HEK293 (cell line): ENCODE results near the gene NPDC1.

ENCODE experiments used
- CTCF ChIA-PET: fragments of 350-600 bp; formaldehyde crosslinking; extraction: SDS; loops from one replicate; lab custom pipeline; 2021; ENCODE audit warnings: antibody characterized with exemption; lab: Yijun Ruan, JAX
- POLR2A ChIA-PET: fragments of 300-600 bp; formaldehyde crosslinking; extraction: SDS; loops from one replicate; lab custom pipeline; 2020; ENCODE audit warnings: antibody characterized with exemption, inconsistent platforms; lab: Yijun Ruan, JAX
- H3K27ac ChIP-seq: fragments of 200-500 bp; sonication (Bioruptor generic); 2 replicates; pipeline ENCODE4 v1.5.1; 2014; ENCODE audit warnings: low read depth, low read length, control low read depth, inconsistent platforms; ENCODE audit errors: extremely low read depth
- H3K36me3 ChIP-seq, 2 experiments: fragments of 200-500 bp in 1 of 2; sonication (Bioruptor generic) in 1 of 2; 1 replicate in 1 of 2; 2 replicates in 1 of 2; pipeline ENCODE4 v1.5.1; 2014 to 2017; ENCODE audit warnings: inconsistent platforms in 2 of 2, low read length in 2 of 2; ENCODE audit not compliant: control insufficient read depth in 2 of 2, insufficient read depth in 1 of 2
- H3K4me1 ChIP-seq: fragments of 200-500 bp; sonication (Bioruptor generic); 2 replicates; pipeline ENCODE4 v1.5.1; 2014; ENCODE audit warnings: mild to moderate bottlenecking, low read length, inconsistent platforms; ENCODE audit not compliant: control insufficient read depth, insufficient read depth
- H3K4me3 ChIP-seq: 2 replicates; pipeline ENCODE4 v1.5.1; 2011; ENCODE audit warnings: low read depth, mild to moderate bottlenecking, control low read depth, low read length, moderate library complexity
- H3K9me3 ChIP-seq: fragments of 200-500 bp; sonication (Bioruptor generic); 2 replicates; pipeline ENCODE4 v1.5.1; 2014; ENCODE audit warnings: low read depth, low read length, inconsistent platforms; ENCODE audit not compliant: control insufficient read depth, insufficient read depth
- BCL11A ChIP-seq: fragments of 450-650 bp; formaldehyde crosslinking; IDR thresholded peaks from 2 replicates; pipeline ENCODE4 v1.5.1; 2016; ENCODE audit warnings: low read depth, missing biosample characterization, missing genetic modification characterization
- EGR2 ChIP-seq: fragments of 450-650 bp; formaldehyde crosslinking; IDR thresholded peaks from 2 replicates; pipeline ENCODE4 v1.5.1; 2016; ENCODE audit warnings: low read depth, missing biosample characterization, missing genetic modification characterization
- GLIS1 ChIP-seq: fragments of 450-650 bp; formaldehyde crosslinking; IDR thresholded peaks from 2 replicates; pipeline ENCODE4 v1.5.1; 2016; ENCODE audit warnings: missing biosample characterization, missing genetic modification characterization
- KLF1 ChIP-seq: fragments of 450-650 bp; formaldehyde crosslinking; IDR thresholded peaks from 2 replicates; pipeline ENCODE4 v1.5.1; 2016; ENCODE audit warnings: missing biosample characterization, missing genetic modification characterization
- KLF8 ChIP-seq: fragments of 450-650 bp; formaldehyde crosslinking; IDR thresholded peaks from 2 replicates; pipeline ENCODE4 v1.5.1; 2016; ENCODE audit warnings: missing biosample characterization, missing genetic modification characterization
- KLF9 ChIP-seq: fragments of 450-650 bp; formaldehyde crosslinking; IDR thresholded peaks from 2 replicates; pipeline ENCODE4 v1.5.1; 2016; ENCODE audit warnings: missing biosample characterization, missing genetic modification characterization, low read depth
- SCRT2 ChIP-seq: fragments of 450-650 bp; formaldehyde crosslinking; IDR thresholded peaks from 2 replicates; pipeline ENCODE4 v1.5.1; 2016; ENCODE audit warnings: missing biosample characterization, missing genetic modification characterization
- SP2 ChIP-seq: fragments of 450-650 bp; formaldehyde crosslinking; IDR thresholded peaks from 2 replicates; pipeline ENCODE4 v1.5.1; 2016; ENCODE audit warnings: missing biosample characterization, missing genetic modification characterization
- SP3 ChIP-seq: fragments of 450-650 bp; formaldehyde crosslinking; IDR thresholded peaks from 2 replicates; pipeline ENCODE4 v1.5.1; 2016; ENCODE audit warnings: missing biosample characterization, missing genetic modification characterization
- SP7 ChIP-seq: fragments of 450-650 bp; formaldehyde crosslinking; IDR thresholded peaks from 2 replicates; pipeline ENCODE4 v1.5.1; 2016; ENCODE audit warnings: missing biosample characterization, missing genetic modification characterization
- ZBTB20 ChIP-seq: fragments of 450-650 bp; formaldehyde crosslinking; IDR thresholded peaks from 2 replicates; pipeline ENCODE4 v1.5.1; 2016; ENCODE audit warnings: missing biosample characterization, missing genetic modification characterization
- ZFHX2 ChIP-seq: fragments of 450-650 bp; formaldehyde crosslinking; conservative IDR thresholded peaks from 2 replicates; pipeline ENCODE4 v1.5.1; 2016; ENCODE audit warnings: missing biosample characterization, missing genetic modification characterization
- ZNF121 ChIP-seq: fragments of 450-650 bp; formaldehyde crosslinking; IDR thresholded peaks from 2 replicates; pipeline ENCODE4 v1.5.1; 2016; ENCODE audit warnings: missing biosample characterization, missing genetic modification characterization
- ZNF133 ChIP-seq: fragments of 450-650 bp; formaldehyde crosslinking; IDR thresholded peaks from 2 replicates; pipeline ENCODE4 v1.5.1; 2016; ENCODE audit warnings: missing biosample characterization, missing genetic modification characterization
- ZNF266 ChIP-seq: fragments of 450-650 bp; formaldehyde crosslinking; IDR thresholded peaks from 2 replicates; pipeline ENCODE4 v1.5.1; 2016; ENCODE audit warnings: missing biosample characterization, missing genetic modification characterization, low read depth
- ZNF335 ChIP-seq: fragments of 450-650 bp; formaldehyde crosslinking; conservative IDR thresholded peaks from 2 replicates; pipeline ENCODE4 v1.5.1; 2016; ENCODE audit warnings: missing biosample characterization, missing genetic modification characterization
- ZNF366 ChIP-seq: fragments of 450-650 bp; formaldehyde crosslinking; conservative IDR thresholded peaks from 2 replicates; pipeline ENCODE4 v1.5.1; 2016; ENCODE audit warnings: missing biosample characterization, missing genetic modification characterization
- ZNF423 ChIP-seq: fragments of 450-650 bp; formaldehyde crosslinking; IDR thresholded peaks from 2 replicates; pipeline ENCODE4 v1.5.1; 2016; ENCODE audit warnings: missing biosample characterization, missing genetic modification characterization
- ZNF521 ChIP-seq: fragments of 450-650 bp; formaldehyde crosslinking; IDR thresholded peaks from 2 replicates; pipeline ENCODE4 v1.5.1; 2017; ENCODE audit warnings: missing biosample characterization, mild to moderate bottlenecking, missing genetic modification characterization
- ZNF600 ChIP-seq: fragments of 450-650 bp; formaldehyde crosslinking; IDR thresholded peaks from 2 replicates; pipeline ENCODE4 v1.5.1; 2016; ENCODE audit warnings: missing biosample characterization, missing genetic modification characterization
- ZNF626 ChIP-seq: fragments of 450-650 bp; sonication (Bioruptor Pico); formaldehyde crosslinking; IDR thresholded peaks from 2 replicates; pipeline ENCODE4 v1.5.1; 2018; ENCODE audit warnings: missing biosample characterization, missing genetic modification characterization, inconsistent platforms
- ZNF701 ChIP-seq: fragments of 450-650 bp; formaldehyde crosslinking; IDR thresholded peaks from 2 replicates; pipeline ENCODE4 v1.5.1; 2016; ENCODE audit warnings: missing biosample characterization, missing genetic modification characterization
- TF ChIP-seq, protein P1 (sequence below): fragments of 450-650 bp; formaldehyde crosslinking; optimal IDR thresholded peaks from 2 replicates; pipeline ENCODE3; 2016; ENCODE audit warnings: missing biosample characterization, mild to moderate bottlenecking, missing genetic modification characterization
- TF ChIP-seq, protein P2 (sequence below): fragments of 450-650 bp; IDR thresholded peaks from 2 replicates; pipeline ENCODE4 v1.5.1; 2018; ENCODE audit warnings: missing biosample characterization, missing genetic modification characterization
- TF ChIP-seq, protein P3 (sequence below): fragments of 450-650 bp; formaldehyde crosslinking; IDR thresholded peaks from 2 replicates; pipeline ENCODE4 v1.5.1; 2016; ENCODE audit warnings: missing biosample characterization, missing genetic modification characterization

The NPDC1 gene

DNA sequence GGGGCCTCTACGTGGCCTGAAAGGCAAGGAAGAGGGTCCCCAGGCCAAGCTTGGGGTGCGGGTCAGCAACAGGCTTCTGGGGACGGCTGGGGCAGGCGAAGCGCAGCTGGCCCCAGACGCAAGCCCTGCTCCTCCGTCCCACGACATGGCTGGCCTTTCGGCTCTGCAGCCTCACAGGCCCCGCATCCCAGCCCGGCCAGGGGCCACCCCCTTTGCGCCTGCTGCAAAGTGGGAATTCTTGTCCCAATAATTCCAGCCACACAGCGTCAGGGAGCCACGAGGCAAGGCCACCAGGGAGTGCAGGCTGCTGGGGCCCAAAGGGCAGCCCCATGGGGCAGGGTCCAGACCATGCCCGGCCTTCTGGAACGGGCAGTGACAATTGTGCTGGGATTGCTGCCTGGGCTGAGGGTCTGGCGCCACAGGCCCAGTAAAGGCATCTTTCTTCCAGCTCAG, 9.0 kb upstream of the NPDC1 start:
- no peaks in the 10 kb centered on the region for H3K9me3 ChIP-seq
- ChIA-PET POLR2A (interaction anchor here (0.7 to 1.0 kb wide), 2 partner anchors 16 to 75 kb away, joined by 3 to 8 read pairs; partner anchors contain the start of gene SAPCD2), CTCF (interaction anchor here (1.2 to 10.1 kb wide), 5 partner anchors 8 to 268 kb away, joined by 4 to 166 read pairs (median 8); partner anchors contain the start of genes NPDC1 and SAPCD2)
- no peaks in the 10 kb centered on the region for H3K36me3 ChIP-seq
- TF ChIP-seq ZNF335 (tag by site-specific recombination) (peak; percentile 73), SCRT2 (tag by site-specific recombination) (peak; percentile 75), ZNF521 (tag by site-specific recombination) (no peak), ZNF423 (tag by site-specific recombination) (no peak), ZNF133 (tag by site-specific recombination) (no peak), GLIS1 (tag by site-specific recombination) (no peak)
- no peak overlapping the region for H3K4me3 ChIP-seq
- no peak overlapping the region for H3K27ac ChIP-seq
- H3K4me1 ChIP-seq = no peaks in the 10 kb centered on the region

DNA sequence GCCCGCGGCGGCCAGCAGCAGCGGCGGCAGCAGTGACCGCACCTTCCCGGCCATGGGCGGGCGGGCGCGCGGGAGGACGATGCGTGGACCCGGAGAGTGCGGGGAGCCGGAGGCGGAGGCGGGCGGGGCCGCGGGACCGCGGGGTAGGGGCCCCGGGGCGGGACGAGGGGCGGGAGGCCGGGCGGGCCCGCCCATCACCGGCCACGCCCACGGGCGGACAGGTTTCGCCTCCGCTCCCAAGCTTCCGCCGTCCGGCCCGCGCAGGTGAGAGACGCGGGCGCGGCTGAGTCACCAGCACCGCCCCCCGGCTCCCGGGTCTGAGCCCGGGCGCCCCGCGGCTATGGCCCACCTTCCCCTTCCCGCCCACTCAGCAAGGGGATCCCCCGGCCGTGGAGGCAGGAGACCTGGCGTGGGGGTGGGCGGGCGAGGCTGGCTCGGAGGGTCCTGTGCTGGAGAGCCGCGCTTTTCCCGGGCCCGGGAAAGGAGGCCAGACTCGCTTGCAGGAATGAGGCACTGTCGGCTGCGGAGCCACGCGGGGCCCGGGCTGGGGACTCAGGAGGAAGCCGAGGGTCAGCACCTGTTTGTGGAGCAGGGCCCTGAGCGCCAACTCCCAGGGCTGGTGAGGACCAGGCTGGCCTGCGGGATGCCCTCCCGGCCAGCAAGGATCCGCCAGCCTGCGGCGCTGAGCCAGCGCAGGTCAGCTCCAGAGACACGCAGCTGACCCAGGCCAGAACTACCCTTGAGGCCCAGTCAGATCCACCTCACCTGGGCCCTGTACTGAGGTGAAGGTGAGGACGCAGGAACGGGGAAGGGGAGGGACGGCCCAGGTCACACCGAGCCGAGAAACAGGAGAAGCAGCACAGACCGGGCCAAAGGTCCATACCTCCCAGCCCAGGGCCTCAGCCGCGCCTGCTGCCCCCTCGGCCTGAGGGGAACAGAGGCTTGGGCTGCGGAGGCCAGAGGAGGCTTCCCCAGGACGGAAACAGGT, 8.3 kb upstream of the NPDC1 start, which contains the start of gene ENTPD2:
TSS of gene ENTPD2 (minus strand) at position 118 of the 988 bp plus-strand sequence. CDS start at position 54, 64 bp downstream.
- H3K27ac ChIP-seq = no peak within 1 kb of the TSS
- TF ChIP-seq ZNF266 (tag by site-specific recombination) = no peak
- TF ChIP-seq, protein P1, sequence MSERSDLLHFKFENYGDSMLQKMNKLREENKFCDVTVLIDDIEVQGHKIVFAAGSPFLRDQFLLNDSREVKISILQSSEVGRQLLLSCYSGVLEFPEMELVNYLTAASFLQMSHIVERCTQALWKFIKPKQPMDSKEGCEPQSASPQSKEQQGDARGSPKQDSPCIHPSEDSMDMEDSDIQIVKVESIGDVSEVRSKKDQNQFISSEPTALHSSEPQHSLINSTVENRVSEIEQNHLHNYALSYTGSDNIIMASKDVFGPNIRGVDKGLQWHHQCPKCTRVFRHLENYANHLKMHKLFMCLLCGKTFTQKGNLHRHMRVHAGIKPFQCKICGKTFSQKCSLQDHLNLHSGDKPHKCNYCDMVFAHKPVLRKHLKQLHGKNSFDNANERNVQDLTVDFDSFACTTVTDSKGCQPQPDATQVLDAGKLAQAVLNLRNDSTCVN (tag by site-specific recombination) = peak; percentile 42
- TF ChIP-seq ZBTB20 (tag by site-specific recombination) = peak; percentile 41; the same call in 1 of the 2 replicates
- TF ChIP-seq ZNF701 (tag by site-specific recombination) = no peak
- TF ChIP-seq KLF8 = peak; percentile 29; the same call in 1 of the 2 replicates
- TF ChIP-seq ZFHX2 (tag by site-specific recombination) = peak; percentile 94
- no peak for TF ChIP-seq ZNF626 (tag by site-specific recombination)
- no peak for TF ChIP-seq ZNF121 (tag by site-specific recombination)
- TF ChIP-seq SP7 (tag by site-specific recombination) = peak; percentile 56
- TF ChIP-seq SP3 (tag by site-specific recombination) = peak; percentile 63
- TF ChIP-seq KLF9 (tag by site-specific recombination) = peak; percentile 46
- TF ChIP-seq, protein P2, sequence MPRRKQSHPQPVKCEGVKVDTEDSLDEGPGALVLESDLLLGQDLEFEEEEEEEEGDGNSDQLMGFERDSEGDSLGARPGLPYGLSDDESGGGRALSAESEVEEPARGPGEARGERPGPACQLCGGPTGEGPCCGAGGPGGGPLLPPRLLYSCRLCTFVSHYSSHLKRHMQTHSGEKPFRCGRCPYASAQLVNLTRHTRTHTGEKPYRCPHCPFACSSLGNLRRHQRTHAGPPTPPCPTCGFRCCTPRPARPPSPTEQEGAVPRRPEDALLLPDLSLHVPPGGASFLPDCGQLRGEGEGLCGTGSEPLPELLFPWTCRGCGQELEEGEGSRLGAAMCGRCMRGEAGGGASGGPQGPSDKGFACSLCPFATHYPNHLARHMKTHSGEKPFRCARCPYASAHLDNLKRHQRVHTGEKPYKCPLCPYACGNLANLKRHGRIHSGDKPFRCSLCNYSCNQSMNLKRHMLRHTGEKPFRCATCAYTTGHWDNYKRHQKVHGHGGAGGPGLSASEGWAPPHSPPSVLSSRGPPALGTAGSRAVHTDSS = no peak
- peak; percentile 42 for TF ChIP-seq ZNF600 (tag by site-specific recombination)
- TF ChIP-seq, protein P3, sequence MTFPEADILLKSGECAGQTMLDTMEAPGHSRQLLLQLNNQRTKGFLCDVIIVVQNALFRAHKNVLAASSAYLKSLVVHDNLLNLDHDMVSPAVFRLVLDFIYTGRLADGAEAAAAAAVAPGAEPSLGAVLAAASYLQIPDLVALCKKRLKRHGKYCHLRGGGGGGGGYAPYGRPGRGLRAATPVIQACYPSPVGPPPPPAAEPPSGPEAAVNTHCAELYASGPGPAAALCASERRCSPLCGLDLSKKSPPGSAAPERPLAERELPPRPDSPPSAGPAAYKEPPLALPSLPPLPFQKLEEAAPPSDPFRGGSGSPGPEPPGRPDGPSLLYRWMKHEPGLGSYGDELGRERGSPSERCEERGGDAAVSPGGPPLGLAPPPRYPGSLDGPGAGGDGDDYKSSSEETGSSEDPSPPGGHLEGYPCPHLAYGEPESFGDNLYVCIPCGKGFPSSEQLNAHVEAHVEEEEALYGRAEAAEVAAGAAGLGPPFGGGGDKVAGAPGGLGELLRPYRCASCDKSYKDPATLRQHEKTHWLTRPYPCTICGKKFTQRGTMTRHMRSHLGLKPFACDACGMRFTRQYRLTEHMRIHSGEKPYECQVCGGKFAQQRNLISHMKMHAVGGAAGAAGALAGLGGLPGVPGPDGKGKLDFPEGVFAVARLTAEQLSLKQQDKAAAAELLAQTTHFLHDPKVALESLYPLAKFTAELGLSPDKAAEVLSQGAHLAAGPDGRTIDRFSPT (tag by site-specific recombination) = 0 out of 2 replicates have a peak, but pooled peaks have one; percentile 21
- TF ChIP-seq BCL11A (tag by site-specific recombination) = 0 out of 2 replicates have a peak, but pooled peaks have one; percentile 10
- peak; percentile 80 for TF ChIP-seq KLF1 (tag by site-specific recombination)
- peak; percentile 82 for TF ChIP-seq EGR2
- TF ChIP-seq SP2 = peak; percentile 57
- peak; percentile 22; the same call in 1 of the 2 replicates for TF ChIP-seq GLIS1 (tag by site-specific recombination)
- TF ChIP-seq ZNF366 = no peak
- peak within 1 kb of the TSS; percentile 23 for H3K4me3 ChIP-seq
- POLR2A ChIA-PET = interaction anchor here (0.8 to 1.7 kb wide), 3 partner anchors 13 to 23 kb away, joined by 3 to 7 read pairs (median 4); partner anchors contain the start of genes SAPCD2 and UAP1L1
- H3K36me3 ChIP-seq = no peaks in the 10 kb centered on the region
- CTCF ChIA-PET = interaction anchor here (10.1 kb wide), 1 partner anchor 13 kb away, joined by 166 read pairs; the partner anchor contains the start of gene SAPCD2
- no peaks in the 10 kb centered on the region for H3K4me1 ChIP-seq
- no peaks in the 10 kb centered on the region for H3K9me3 ChIP-seq
